ENCODE data around the gene AMPD2.
A peak's percentile ranks its signal among the peaks of the same experiment; 100 is the strongest.

The AMPD2 gene

DNA sequence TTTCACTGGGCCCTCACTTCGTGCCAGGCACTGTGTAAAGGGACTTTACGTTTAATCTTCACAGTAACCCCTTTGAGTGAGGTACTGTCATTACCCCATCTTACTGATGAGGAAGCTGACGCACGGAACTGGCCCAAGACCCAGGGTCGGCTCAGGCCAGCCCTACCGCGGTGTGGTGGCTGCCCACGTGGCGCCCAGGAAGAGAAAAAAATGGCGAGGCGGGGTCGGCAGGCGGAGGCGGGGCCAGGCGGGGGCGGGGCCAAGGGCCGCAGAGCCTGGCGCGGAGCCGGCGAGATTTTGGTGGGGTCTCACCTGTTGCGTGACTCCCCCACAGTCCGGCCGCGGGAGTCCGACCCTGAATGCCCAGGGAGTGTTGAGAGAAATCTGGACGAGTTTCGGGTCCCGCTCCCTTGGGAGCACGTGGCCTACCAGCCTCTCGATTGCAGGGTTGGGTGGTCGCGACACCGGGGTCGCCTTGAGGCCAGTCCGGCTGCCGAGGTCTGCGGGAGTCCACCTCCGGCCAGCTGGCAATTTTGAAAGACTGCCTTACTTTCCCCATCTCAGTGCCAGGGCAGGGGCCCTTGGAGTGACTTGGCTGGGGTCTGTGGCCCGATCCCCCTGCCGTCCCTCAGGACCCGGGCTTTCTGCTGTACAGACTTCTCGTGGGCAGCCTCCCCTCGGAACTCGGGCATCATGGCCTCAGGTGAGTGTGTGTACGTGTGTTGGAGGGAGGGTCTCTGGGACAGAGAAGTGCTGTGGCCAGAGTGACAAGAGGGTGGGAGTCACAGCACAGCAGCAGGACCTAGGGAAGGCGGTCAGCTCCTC is at the start of gene AMPD2, which contains the start of gene GNAT2:
AMPD2 (plus strand) TSS at position 262 of the 825 bp plus-strand sequence. CDS start 1,339 bp downstream, outside the sequence.
GNAT2 (minus strand) TSS at position 41 of the 825 bp plus-strand sequence. CDS start 6,746 bp downstream, outside the sequence.
- peak within 1 kb of the TSS; percentile 98 for H3K4me3 ChIP-seq (replicated peaks; ENCODE audit: low read depth, low read length)
- TF ChIP-seq CTCF (IDR thresholded peaks at IDR 0.05; ENCODE audit: low read depth, low read length, missing control alignments), result no peak
- DNase-seq (ENCODE audit: extremely low read depth, low read depth), result no peak

DNA sequence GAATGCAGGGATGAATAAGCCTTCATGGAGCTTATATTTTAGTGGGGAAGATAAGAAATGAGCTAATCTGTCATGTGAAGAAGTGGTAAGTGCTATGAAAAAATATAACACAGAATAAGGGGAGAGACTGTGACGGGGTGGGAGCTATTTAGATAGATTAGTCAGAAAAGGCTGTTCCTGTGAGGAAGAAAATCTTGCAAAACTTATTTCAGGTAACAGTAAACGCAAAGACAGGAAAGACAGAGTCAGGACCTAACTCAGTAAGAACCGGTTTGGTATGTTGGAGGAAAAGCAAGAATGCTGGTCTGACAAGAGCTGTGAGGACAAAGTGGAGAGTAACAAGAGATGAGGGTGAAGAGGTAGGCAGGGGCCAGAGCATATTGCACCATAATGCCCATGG is 49.2 kb upstream of the AMPD2 start:
- no peak overlapping the region for H3K4me3 ChIP-seq (replicated peaks; ENCODE audit: low read depth, low read length)
- DNase-seq (ENCODE audit: extremely low read depth, low read depth), result no peak
- no peak for TF ChIP-seq CTCF (IDR thresholded peaks at IDR 0.05; ENCODE audit: low read depth, low read length, missing control alignments)

DNA sequence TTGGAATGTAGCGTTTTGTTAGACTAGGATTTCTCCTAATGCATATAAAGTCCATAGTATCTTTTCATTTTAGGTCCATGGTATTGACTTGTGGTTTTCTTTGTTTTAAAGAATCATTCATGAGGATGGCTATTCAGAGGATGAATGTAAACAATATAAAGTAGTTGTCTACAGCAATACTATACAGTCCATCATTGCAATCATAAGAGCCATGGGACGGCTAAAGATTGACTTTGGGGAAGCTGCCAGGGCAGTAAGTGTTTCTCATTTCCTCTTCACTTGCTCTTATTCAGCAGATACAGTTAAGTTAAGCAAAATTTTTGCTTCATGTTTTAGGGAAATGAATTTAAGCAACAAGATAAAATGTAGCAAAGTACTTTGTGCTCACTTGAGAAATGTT is 45.9 kb upstream of the AMPD2 start:
- no peak for TF ChIP-seq CTCF (IDR thresholded peaks at IDR 0.05; ENCODE audit: low read depth, low read length, missing control alignments)
- no peak for DNase-seq (ENCODE audit: extremely low read depth, low read depth)
- H3K4me3 ChIP-seq (replicated peaks; ENCODE audit: low read depth, low read length), result no peak overlapping the region

DNA sequence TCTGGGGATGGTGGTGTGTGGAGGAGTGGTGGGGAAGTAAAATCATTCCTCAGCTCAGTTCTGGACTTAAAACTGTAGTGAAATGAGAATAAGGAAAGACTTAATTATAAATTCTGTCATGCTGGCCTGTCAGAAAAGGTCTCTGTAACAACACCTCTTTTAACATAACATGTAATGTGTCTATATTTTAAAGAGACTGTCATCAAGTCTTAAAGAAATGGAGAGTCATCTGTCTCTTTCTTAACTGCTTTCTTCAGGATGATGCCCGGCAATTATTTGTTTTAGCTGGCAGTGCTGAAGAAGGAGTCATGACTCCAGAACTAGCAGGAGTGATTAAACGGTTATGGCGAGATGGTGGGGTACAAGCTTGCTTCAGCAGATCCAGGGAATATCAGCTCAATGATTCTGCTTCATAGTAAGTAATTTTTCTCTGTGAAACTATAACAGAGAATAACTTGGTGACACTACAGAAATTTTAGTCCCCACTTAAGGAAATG is 40.6 kb upstream of the AMPD2 start:
- no peak for TF ChIP-seq CTCF (IDR thresholded peaks at IDR 0.05; ENCODE audit: low read depth, low read length, missing control alignments)
- H3K4me3 ChIP-seq (replicated peaks; ENCODE audit: low read depth, low read length), result no peak overlapping the region
- DNase-seq (ENCODE audit: extremely low read depth, low read depth), result no peak

DNA sequence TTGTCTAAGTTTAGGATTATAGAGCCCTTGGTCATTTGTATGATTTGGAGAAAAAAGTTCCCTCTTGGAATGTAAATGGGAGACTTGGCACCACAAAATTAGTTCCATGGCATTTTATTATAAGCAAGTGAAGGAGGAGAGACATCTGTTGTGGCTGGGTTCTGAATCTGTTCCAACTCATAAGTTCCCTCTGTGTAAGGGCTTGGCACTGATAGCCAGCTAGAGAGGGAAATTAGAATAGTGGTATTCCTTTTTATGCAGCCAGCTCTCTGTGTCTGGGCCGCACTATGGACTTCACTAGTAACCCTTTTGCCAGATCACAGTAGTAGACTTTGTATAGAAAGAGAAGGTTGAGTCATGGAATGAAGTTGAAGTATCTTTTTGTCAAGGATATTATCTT is 40.1 kb upstream of the AMPD2 start:
- DNase-seq (ENCODE audit: extremely low read depth, low read depth), result no peak

DNA sequence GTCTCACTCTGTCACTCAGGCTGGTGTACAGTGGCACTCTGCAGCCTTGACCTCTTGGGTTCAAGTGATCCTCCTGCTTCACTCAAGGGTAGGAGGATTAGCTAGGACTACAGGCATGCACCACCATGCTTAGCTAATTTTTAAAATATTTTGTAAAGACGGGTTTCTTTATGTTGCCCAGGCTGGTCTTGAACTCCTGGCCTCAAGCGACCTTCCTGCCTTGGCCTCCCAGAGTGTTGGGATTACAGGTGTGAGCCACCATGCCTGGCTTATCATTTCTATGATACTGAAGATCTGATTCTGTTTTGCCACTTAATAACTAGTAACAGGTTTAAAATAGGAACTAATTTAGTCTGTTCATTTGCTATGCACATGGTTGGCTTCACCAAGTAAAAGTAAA is 37.6 kb upstream of the AMPD2 start:
- H3K4me3 ChIP-seq (replicated peaks; ENCODE audit: low read depth, low read length), result no peak overlapping the region
- DNase-seq (ENCODE audit: extremely low read depth, low read depth), result no peak
- TF ChIP-seq CTCF (IDR thresholded peaks at IDR 0.05; ENCODE audit: low read depth, low read length, missing control alignments), result no peak

More for the DNA sequence above, 40.1 kb upstream of the AMPD2 start:
- H3K4me3 ChIP-seq (replicated peaks; ENCODE audit: low read depth, low read length), result no peak overlapping the region
- no peak for TF ChIP-seq CTCF (IDR thresholded peaks at IDR 0.05; ENCODE audit: low read depth, low read length, missing control alignments)
